NCI-H1436 (cell line): ENCODE measurements around the gene TEKT5.
"Not testable (repeated sequence)": the region's sequence is repeated elsewhere in the genome, so short reads cannot be mapped to it uniquely, and the experiment has no call there.

Experiments used
- DNase-seq: peaks from one replicate; lab custom pipeline; 2025; lab: John Stamatoyannopoulos, UW

TEKT5 gene

GRCh38 chr16:10658943-10659342 lies 35.8 kb downstream of the TEKT5 start:
- DNase-seq, result no peak

GRCh38 chr16:10657925-10658324 lies 36.8 kb downstream of the TEKT5 start:
- no peak for DNase-seq

- DNase-seq, result no peak
Observed at GRCh38 chr16:10656618-10657017, 38.1 kb downstream of the TEKT5 start.

- no peak for DNase-seq
Observed at GRCh38 chr16:10655415-10655977, 39.2 kb downstream of the TEKT5 start.

- DNase-seq, result no peak
Observed at GRCh38 chr16:10654592-10655414, 39.9 kb downstream of the TEKT5 start.

GRCh38 chr16:10652730-10653590 lies 41.8 kb downstream of the TEKT5 start:
- DNase-seq, result peak; percentile 66

GRCh38 chr16:10649098-10649497 lies 45.6 kb downstream of the TEKT5 start:
- not testable (repeated sequence) for DNase-seq

- DNase-seq, result no peak
Observed at GRCh38 chr16:10647721-10648296, 46.9 kb downstream of the TEKT5 start.

GRCh38 chr16:10647264-10647720 lies 47.4 kb downstream of the TEKT5 start:
- no peak for DNase-seq

GRCh38 chr16:10646581-10647263 lies 48.0 kb downstream of the TEKT5 start:
- no peak for DNase-seq

GRCh38 chr16:10646228-10646580 lies 48.5 kb downstream of the TEKT5 start:
- DNase-seq, result no peak

GRCh38 chr16:10644092-10644491 lies 50.6 kb downstream of the TEKT5 start:
- DNase-seq, result no peak

GRCh38 chr16:10642964-10643363 lies 51.8 kb downstream of the TEKT5 start:
- DNase-seq, result no peak

- no peak for DNase-seq
Observed at GRCh38 chr16:10641953-10642949, 52.5 kb downstream of the TEKT5 start.

GRCh38 chr16:10641555-10641952 lies 53.2 kb downstream of the TEKT5 start:
- no peak for DNase-seq

- DNase-seq, result no peak
Observed at GRCh38 chr16:10640934-10641333, 53.8 kb downstream of the TEKT5 start.

GRCh38 chr16:10638101-10638500 lies 56.6 kb downstream of the TEKT5 start:
- no peak for DNase-seq

GRCh38 chr16:10637337-10638037 lies 57.2 kb downstream of the TEKT5 start:
- DNase-seq, result no peak

GRCh38 chr16:10635365-10636021 lies 59.2 kb downstream of the TEKT5 start:
- no peak for DNase-seq
